22Rv1 (cell line): ENCODE data around the gene HTR2B.

Experiments used
- H3K27ac ChIP-seq: fragments of 450-650 bp; 2 replicates; pipeline ENCODE4 v1.5.1; 2017
- ZFX ChIP-seq: fragments of 450-650 bp; IDR thresholded peaks from 2 replicates; pipeline ENCODE4 v1.6.1; 2017; ENCODE audit warnings: antibody characterized with exemption, borderline replicate concordance
- TF ChIP-seq, protein P1 (sequence below): fragments of 450-650 bp; IDR thresholded peaks from 2 replicates; pipeline ENCODE4 v1.5.1; 2017; ENCODE audit warnings: mild to moderate bottlenecking

The HTR2B gene

DNA sequence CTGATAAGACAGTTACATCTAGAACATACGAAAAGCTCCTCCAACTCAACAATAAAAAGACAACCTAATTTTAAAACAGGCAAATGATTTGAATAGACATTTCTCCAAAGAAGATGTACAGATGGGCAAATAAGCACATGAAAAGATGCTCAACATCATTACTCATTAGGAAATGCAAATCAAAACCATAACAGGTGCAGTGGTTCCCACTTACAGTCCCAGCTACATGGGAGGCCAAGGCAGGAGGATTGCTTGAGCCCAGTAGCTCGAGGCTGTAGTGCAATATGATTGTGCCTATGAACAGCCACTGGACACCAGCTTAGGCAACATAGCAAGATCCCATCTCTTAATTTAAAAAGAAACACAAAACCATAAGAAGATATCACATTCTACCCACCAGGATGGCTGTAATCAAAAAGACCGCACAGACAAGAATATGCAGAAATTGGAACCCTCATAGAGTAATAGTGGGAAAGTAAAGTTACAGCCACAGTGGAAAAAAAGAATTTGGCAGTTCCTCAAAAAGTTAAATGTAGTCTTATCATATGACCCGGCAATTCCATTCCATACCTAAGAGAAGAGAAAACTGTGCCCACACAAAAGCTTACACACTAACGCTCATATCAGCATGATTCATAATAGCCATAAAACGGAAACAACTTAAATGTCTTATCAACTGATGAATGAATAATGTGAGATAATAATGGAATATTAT, 43.1 kb upstream of the HTR2B start:
- no peak overlapping the region for H3K27ac ChIP-seq
- TF ChIP-seq, protein P1, sequence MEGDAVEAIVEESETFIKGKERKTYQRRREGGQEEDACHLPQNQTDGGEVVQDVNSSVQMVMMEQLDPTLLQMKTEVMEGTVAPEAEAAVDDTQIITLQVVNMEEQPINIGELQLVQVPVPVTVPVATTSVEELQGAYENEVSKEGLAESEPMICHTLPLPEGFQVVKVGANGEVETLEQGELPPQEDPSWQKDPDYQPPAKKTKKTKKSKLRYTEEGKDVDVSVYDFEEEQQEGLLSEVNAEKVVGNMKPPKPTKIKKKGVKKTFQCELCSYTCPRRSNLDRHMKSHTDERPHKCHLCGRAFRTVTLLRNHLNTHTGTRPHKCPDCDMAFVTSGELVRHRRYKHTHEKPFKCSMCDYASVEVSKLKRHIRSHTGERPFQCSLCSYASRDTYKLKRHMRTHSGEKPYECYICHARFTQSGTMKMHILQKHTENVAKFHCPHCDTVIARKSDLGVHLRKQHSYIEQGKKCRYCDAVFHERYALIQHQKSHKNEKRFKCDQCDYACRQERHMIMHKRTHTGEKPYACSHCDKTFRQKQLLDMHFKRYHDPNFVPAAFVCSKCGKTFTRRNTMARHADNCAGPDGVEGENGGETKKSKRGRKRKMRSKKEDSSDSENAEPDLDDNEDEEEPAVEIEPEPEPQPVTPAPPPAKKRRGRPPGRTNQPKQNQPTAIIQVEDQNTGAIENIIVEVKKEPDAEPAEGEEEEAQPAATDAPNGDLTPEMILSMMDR, result no peak
- TF ChIP-seq ZFX, result no peak

DNA sequence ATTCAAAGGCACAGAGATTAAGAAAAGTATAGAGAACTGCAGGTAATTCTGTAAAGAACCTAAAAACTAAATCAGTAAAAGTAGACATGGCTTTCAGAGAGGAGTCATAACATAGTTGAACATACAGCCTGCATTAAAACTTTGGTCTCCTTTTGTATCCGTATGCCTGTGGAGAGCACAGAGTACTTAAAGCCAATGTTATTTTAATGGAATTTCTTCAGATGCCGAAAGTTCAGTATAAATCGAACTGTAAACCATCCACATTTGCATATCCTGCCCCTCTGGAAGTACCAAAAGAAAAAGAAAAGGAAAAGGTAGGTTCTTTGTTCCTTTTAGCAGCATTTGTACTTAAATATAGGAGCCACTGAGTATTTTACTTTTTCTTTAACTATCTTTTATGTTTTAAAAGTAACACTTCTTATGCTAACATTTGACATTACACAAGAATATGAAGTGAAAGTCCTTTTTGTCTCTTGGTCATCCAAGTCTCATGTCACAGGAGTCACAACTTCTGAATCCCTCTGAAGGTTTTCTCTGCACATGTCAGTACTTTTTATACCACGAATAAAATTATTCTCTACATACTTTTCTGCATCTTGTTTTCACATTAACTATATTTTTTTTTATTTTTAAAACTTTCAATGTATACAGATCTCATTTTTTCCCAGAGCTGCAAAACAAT, 38.7 kb upstream of the HTR2B start:
- no peak overlapping the region for H3K27ac ChIP-seq
- no peak for TF ChIP-seq ZFX
- TF ChIP-seq, protein P1, result no peak

DNA sequence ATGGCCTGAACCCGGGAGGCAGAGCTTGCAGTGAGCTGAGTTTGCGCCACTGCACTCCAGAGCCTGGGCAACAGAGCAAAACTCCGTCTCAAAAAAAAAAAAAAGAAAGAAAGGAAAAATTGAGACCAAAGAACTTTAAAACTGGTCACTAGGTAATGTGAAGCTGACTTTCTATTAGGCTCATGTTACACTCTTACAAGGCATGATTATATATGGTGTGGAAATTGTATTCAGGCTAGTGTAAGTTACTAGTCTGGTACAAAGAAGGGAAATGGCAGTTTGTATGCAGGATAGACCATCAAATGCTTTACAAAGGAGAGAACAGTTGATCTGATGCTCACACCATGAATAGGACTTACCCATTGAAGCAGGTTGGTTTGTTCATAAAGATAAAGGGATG, 38.2 kb upstream of the HTR2B start:
- TF ChIP-seq ZFX, result no peak
- no peak overlapping the region for H3K27ac ChIP-seq

DNA sequence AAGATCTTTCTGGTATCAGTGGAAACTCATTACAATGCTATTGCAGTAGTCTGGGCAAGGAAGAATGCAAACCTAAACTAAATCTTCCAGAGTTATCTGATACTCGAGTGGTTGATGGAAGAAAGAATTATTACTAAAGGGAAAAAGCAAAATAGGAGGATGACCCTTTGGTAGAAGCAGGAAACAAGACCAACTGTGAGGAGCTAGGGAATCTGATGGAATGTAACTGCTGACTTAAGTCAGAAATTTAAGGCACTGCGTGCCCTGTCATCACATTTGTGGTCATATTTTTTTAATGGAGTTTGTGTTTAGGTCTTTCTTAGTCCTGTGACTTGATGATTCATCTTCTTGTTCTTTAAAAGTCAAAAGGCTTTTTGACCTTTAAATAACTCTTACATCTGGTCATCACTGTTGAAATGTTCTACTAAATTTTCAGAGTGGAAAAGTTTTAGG, 37.1 kb upstream of the HTR2B start:
- no peak for TF ChIP-seq ZFX
- TF ChIP-seq, protein P1, result no peak
- no peak overlapping the region for H3K27ac ChIP-seq

DNA sequence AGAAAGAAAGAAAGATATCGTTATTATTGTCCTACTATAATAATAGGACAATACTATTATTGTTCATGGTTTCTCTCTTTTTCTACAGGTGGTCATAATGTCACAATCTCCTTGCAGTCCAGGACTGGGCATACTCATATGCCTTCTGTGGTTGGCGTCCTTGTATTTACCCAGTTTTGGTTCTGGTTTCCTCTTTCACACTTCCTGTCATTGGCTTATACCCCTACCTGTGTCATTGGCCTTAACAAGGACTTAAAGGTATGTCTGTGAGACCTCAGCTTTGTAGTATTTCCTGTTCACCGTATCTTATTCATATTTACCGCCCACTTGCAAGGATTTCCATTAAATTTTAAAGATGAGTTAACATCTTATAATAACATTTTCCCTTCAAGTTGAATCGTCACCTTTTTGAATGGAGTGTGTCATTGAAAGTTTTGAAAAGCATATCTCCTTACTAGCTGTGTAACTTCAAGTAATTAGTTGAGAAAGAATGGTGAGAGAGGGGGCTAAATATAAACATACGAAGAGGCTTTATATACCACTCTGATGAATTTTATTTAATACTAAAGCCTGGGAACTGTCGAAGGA, 36.5 kb upstream of the HTR2B start:
- H3K27ac ChIP-seq, result no peak overlapping the region
- TF ChIP-seq ZFX, result no peak

DNA sequence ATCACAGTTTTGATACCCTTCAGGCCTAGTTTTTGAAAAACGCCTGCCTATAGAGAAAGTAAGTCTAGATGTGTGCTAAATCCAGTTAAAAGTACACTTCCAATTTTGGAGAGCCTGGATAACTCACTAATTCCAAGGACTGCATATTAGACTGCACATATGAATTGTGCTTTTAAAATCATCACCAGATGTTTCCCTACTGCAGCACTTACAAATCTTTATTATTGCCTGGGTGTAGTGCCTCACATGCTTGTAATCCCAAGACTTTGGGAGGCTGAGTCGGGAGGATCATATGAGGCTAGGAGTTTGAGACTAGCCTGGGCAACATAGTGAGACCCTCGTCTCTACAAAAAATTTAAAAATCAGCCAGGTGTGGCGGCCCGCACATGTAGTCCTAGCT, 35.9 kb upstream of the HTR2B start:
- H3K27ac ChIP-seq, result no peak overlapping the region

DNA sequence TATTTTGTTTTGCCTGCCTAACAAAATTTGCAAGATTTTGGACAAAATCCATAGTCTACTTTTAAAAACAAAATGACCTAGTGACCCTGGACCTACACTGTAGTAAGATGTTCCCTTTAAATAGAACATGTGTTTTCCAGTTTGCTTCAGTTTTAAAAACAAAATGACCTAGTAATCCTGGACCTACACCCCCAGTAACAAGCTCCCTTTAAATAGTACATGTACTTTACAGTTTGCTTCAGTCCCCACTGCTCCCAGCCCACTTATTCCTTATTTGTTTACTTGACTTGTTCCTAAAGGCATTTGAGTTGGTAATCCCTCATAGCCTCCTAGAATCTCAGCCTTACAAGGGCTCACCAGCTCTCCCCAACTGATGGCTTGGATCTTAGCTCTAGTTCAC, 34.5 kb upstream of the HTR2B start:
- H3K27ac ChIP-seq, result no peak overlapping the region
- no peak for TF ChIP-seq ZFX
- TF ChIP-seq, protein P1, result no peak

More for the DNA sequence above, 35.9 kb upstream of the HTR2B start:
- TF ChIP-seq, protein P1, result no peak
- no peak for TF ChIP-seq ZFX
